ENCODE data around the gene LYG1.
"Not testable (repeated sequence)": the region's sequence is repeated elsewhere in the genome, so short reads cannot be mapped to it uniquely, and the experiment has no call there.

The LYG1 gene

GRCh38 chr2:99301097-99301496, at the start of gene LYG1:
LYG1 (minus strand) TSS chr2:99301197; CDS start chr2:99295670, 5,527 bp downstream.
- DNase-seq, result not testable (repeated sequence)

GRCh38 chr2:99350194-99350593, 49.2 kb upstream of the LYG1 start:
- no peak for DNase-seq

- DNase-seq, result no peak
These were observed 47.2 kb upstream of the LYG1 start for GRCh38 chr2:99348173-99348572.

GRCh38 chr2:99346218-99346617, 45.2 kb upstream of the LYG1 start:
- no peak for DNase-seq

- not testable (repeated sequence) for DNase-seq
These were observed 44.4 kb upstream of the LYG1 start for GRCh38 chr2:99345446-99345845.

- DNase-seq, result no peak
These were observed 41.5 kb upstream of the LYG1 start for GRCh38 chr2:99342536-99342935.

GRCh38 chr2:99340669-99341236, 39.8 kb upstream of the LYG1 start:
- no peak for DNase-seq

GRCh38 chr2:99338029-99338585, 37.1 kb upstream of the LYG1 start:
- DNase-seq, result no peak

- DNase-seq, result peak; percentile 96
These were observed 36.4 kb upstream of the LYG1 start, which contains the start of gene EIF5B for GRCh38 chr2:99337113-99338028. EIF5B (plus strand) TSS chr2:99337389; CDS start chr2:99337555, 166 bp downstream.

- DNase-seq, result no peak
These were observed 35.8 kb upstream of the LYG1 start for GRCh38 chr2:99336804-99337112.

GRCh38 chr2:99335911-99336803, 35.2 kb upstream of the LYG1 start, which contains the start of gene TXNDC9:
TXNDC9 (minus strand) TSS chr2:99336333; CDS start chr2:99333210, 3,123 bp downstream.
- DNase-seq, result peak; percentile 99

GRCh38 chr2:99325384-99325783, 24.4 kb upstream of the LYG1 start:
- DNase-seq, result no peak

- DNase-seq, result not testable (repeated sequence)
These were observed 16.8 kb upstream of the LYG1 start for GRCh38 chr2:99317873-99318200.

- no peak for DNase-seq
These were observed 16.3 kb upstream of the LYG1 start for GRCh38 chr2:99317161-99317872.

GRCh38 chr2:99299580-99299979, 1.4 kb downstream of the LYG1 start:
- no peak for DNase-seq

GRCh38 chr2:99297994-99298393, 3.0 kb downstream of the LYG1 start:
- no peak for DNase-seq

GRCh38 chr2:99285526-99285925, 15.5 kb downstream of the LYG1 start:
- no peak for DNase-seq

- DNase-seq, result no peak
These were observed 20.9 kb downstream of the LYG1 start for GRCh38 chr2:99279969-99280695.

- DNase-seq, result no peak
These were observed 22.2 kb downstream of the LYG1 start for GRCh38 chr2:99278793-99279291.

- not testable (repeated sequence) for DNase-seq
These were observed 22.7 kb downstream of the LYG1 start for GRCh38 chr2:99278195-99278765.

- DNase-seq, result no peak
These were observed 25.1 kb downstream of the LYG1 start for GRCh38 chr2:99275882-99276281.
